ENCODE results near the gene VILL. TPM values are rescaled to one million over a fixed set of nuclear protein-coding genes. Genes with fewer than 3 reads are reported as not detected.

The VILL gene
- total and polyA plus RNA-seq, 10 of the 15 experiments (the other 5 are each of a cell fraction or from before 2014, with no cell fraction given) = 0.15 to 5.4 (median 2.1) TPM; not detected in 1

- TF ChIP-seq IRF4 (IDR thresholded peaks at IDR 0.05; ENCODE audit: low read depth, low read length) = no peak
These were observed 1.2 kb downstream of the VILL start (continued) for GRCh38 chr3:37991823-37992222.

- Histone ChIP-seq H3K9me3 (replicated peaks; ENCODE audit: control insufficient read depth, insufficient read depth, low read length) (no peaks in the 10 kb centered on the region), H3K4me2 (ENCODE audit: control insufficient read depth, insufficient read depth) (no peak overlapping the region)
- FAIRE-seq = no peak
These were observed 1.9 kb downstream of the VILL start for GRCh38 chr3:37992271-37993066.

More at GRCh38 chr3:37992271-37993066, 1.9 kb downstream of the VILL start:
- Histone ChIP-seq H3K27me3 (replicated peaks in 1 of 2; ENCODE audit: control insufficient read depth in 2 of 2, insufficient read depth in 2 of 2, low read length in 1 of 2) (no peaks in the 10 kb centered on the region), H3K4me3 (no peak overlapping the region), H2AFZ (ENCODE audit: control insufficient read depth, low read depth, low read length) (no peak overlapping the region), H3K4me1 (ENCODE audit: control insufficient read depth, insufficient read depth, low read length) (peaks cover 9% of the 10 kb centered on the region), H3K79me2 (ENCODE audit: control insufficient read depth, insufficient read depth, low read length) (no peaks in the 10 kb centered on the region; the same call in 1 of the 2 replicates), H3K36me3 (ENCODE audit: control insufficient read depth in 2 of 2, insufficient read depth in 2 of 2, low read length in 1 of 2) (no peaks in the 10 kb centered on the region; a peak in 1 of 4 replicates), H3K27ac (ENCODE audit: control insufficient read depth, insufficient read depth) (no peak overlapping the region), H3K9ac (ENCODE audit: control insufficient read depth, insufficient read depth, low read length) (no peak overlapping the region), H4K20me1 (ENCODE audit: control insufficient read depth, insufficient read depth) (no peaks in the 10 kb centered on the region)
- ChIA-PET CTCF (no interaction called here), SMC1A (ENCODE audit: uncharacterized antibody, unreplicated experiment) (no interaction called here), RAD21 (ENCODE audit: unreplicated experiment) (no interaction called here), POLR2A (no interaction called here)
- 56% methylated on average over 9 of the region's 9 CpGs for WGBS (ENCODE audit: insufficient coverage, insufficient replicate concordance, low lambda C conversion rate, missing lambda C conversion rate)
- no TSS peak for BruUV-seq (replicated peaks)
- ATAC-seq (no peak), DNase-seq (ENCODE audit: low read depth, low spot score) (no peak)
- intact Hi-C loops (cut with micrococcal nuclease; ENCODE audit: unreplicated experiment) = no loop called here
- TF ChIP-seq PKNOX1 (IDR thresholded peaks at IDR 0.05) (peak; percentile 81), SMAD5 (IDR thresholded peaks at IDR 0.05; ENCODE audit: low read depth) (no peak)
- in situ Hi-C loops (cut with MboI) = no loop called here
